CD4-positive, CD25-positive, alpha-beta regulatory T cell (primary cell): ENCODE results near the gene VSIG8. TPM values are rescaled to one million over a fixed set of nuclear protein-coding genes. Genes with fewer than 3 reads are reported as not detected.

Source experiments
- ATAC-seq, 2 donors: fragments of 150-1000 bp; cut with Tn5 transposase; one replicate each; pipeline ENCODE4 v1.10.0; 2021; ENCODE audit warnings: low read depth in 2 of 2, moderate number of reproducible peaks in 2 of 2, moderate library complexity in 1 of 2
- DNase-seq, 3 donors: peaks; one replicate each; pipeline versions ENCODE4 v3.0.0 to v3.0.0-alpha.2; 2012 to 2022; ENCODE audit warnings: mixed read lengths in 1 of 3
- H3K27ac ChIP-seq: one replicate; pipeline ENCODE4 v1.7.0; 2013; ENCODE audit warnings: mild to moderate bottlenecking, low read length; ENCODE audit not compliant: insufficient read depth, poor library complexity, severe bottlenecking
- H3K27me3 ChIP-seq: one replicate; pipeline ENCODE4 v1.7.0; 2013; ENCODE audit warnings: low read length; ENCODE audit not compliant: control insufficient read depth, insufficient read depth
- H3K36me3 ChIP-seq: one replicate; pipeline ENCODE4 v1.7.0; 2013; ENCODE audit warnings: mild to moderate bottlenecking, low read length, moderate library complexity; ENCODE audit not compliant: control insufficient read depth, insufficient read depth
- H3K4me1 ChIP-seq: 2 replicates; pipeline ENCODE4 v1.7.0; 2013; ENCODE audit warnings: mild to moderate bottlenecking, low read length; ENCODE audit not compliant: insufficient read depth, control insufficient read depth, poor library complexity, severe bottlenecking
- H3K4me3 ChIP-seq: one replicate; pipeline ENCODE4 v1.7.0; 2013; ENCODE audit warnings: low read depth, mild to moderate bottlenecking, low read length, moderate library complexity
- H3K9me3 ChIP-seq, 2 experiments: 1 replicate in 1 of 2; 2 replicates in 1 of 2; pipeline ENCODE4 v1.7.0; 2013; ENCODE audit warnings: low read length in 2 of 2, mild to moderate bottlenecking in 1 of 2, moderate library complexity in 1 of 2; ENCODE audit not compliant: control insufficient read depth in 2 of 2
- H3K27ac Mint-ChIP-seq, 3 donors: one replicate each; pipeline ENCODE4 v1.8.0; 2020 to 2022; ENCODE audit warnings: mild to moderate bottlenecking in 3 of 3, mixed read lengths in 3 of 3, moderate library complexity in 2 of 3
- H3K27me3 Mint-ChIP-seq: one replicate; pipeline ENCODE4 v1.8.0; 2022; ENCODE audit warnings: mild to moderate bottlenecking, mixed read lengths
- H3K36me3 Mint-ChIP-seq: one replicate; pipeline ENCODE4 v1.8.0; 2020; ENCODE audit warnings: mixed read lengths
- H3K4me1 Mint-ChIP-seq, 4 donors: one replicate each; pipeline ENCODE4 v1.8.0; 2020 to 2022; ENCODE audit warnings: mixed read lengths in 4 of 4, mild to moderate bottlenecking in 1 of 4
- H3K4me3 Mint-ChIP-seq, 4 donors: one replicate each; pipeline ENCODE4 v1.8.0; 2020 to 2022; ENCODE audit warnings: mild to moderate bottlenecking in 4 of 4, mixed read lengths in 4 of 4, moderate library complexity in 3 of 4
- H3K9me3 Mint-ChIP-seq, 7 donors: one replicate each; pipeline ENCODE4 v1.8.0; 2020 to 2022; ENCODE audit warnings: mixed read lengths in 7 of 7, mild to moderate bottlenecking in 3 of 7, moderate library complexity in 2 of 7
- polyA plus RNA-seq, 4 donors: library from polyadenylated mRNA; unstranded; fragments of 300-500 nt; fragmentation: Illumina TruSeq; gene quantifications; one replicate each; pipeline ENCODE4 v1.2.3, GENCODE V29; 2021
- total RNA-seq: library from RNA; stranded (reverse); gene quantifications from one replicate; pipeline ENCODE4 v1.2.3, GENCODE V29; 2022

VSIG8 gene
- total and polyA plus RNA-seq, 5 donors from 2014 or later = not detected

DNA sequence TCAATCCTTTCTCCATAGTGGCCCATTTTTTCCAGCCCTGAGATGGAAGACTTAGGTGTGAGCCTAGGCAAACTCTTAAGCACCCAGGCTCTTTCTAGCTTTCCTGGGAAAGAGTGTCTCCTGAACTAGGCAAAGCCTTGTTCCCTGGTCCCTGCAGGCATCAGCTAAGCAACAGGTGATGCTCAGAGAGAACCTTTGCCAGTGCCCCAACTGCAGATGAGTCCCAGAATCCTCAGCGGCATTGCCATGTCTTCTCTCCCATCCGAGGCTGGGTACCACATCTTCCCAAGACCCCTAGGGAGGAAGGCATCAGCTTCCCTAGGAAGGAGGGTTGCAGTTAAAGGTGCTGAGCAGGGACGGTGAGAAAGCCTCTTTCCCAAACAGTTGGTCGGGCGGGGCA lies 8.2 kb upstream of the VSIG8 start:
- DNase-seq (no peak), ATAC-seq (no peak)
- no peak overlapping the region for H3K4me3 Mint-ChIP-seq
- Histone ChIP-seq H3K4me1 (no peaks in the 10 kb centered on the region), H3K4me3 (no peak overlapping the region), H3K36me3 (no peaks in the 10 kb centered on the region), H3K27me3 (no peaks in the 10 kb centered on the region), H3K9me3 (no peaks in the 10 kb centered on the region), H3K27ac (no peak overlapping the region)
- H3K27me3 Mint-ChIP-seq = peaks cover 17% of the 10 kb centered on the region
- peaks cover 3% of the 10 kb centered on the region for H3K36me3 Mint-ChIP-seq
- H3K4me1 Mint-ChIP-seq = peaks cover 0 to 10% (median 3%) of the 10 kb centered on the region in 4 donors
- peaks cover 0 to 1% (median 0%) of the 10 kb centered on the region in 7 donors for H3K9me3 Mint-ChIP-seq
- H3K27ac Mint-ChIP-seq = peak overlapping the region in 1 of 3 donors; percentile 36

DNA sequence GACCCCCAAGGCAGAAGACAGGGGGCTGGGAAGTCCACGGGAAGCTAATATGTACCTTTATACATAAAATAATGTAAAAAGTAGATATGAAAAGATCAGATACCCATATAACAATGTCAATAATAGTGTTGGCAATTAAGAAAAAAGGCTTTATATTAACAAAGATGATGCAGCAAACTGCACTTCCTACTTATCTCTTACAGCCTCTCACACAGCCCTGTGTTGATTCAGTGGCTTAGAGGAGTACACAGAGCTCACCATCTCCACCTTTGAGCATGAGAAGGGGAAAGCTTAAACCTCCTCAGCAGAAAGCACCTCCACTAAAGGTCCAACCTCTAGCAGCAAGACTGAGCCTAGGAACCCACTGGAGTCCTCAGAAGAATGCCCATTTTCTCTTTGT lies 7.2 kb upstream of the VSIG8 start:
- Mint-ChIP-seq H3K36me3 (peaks cover 3% of the 10 kb centered on the region), H3K9me3 (no peaks in the 10 kb centered on the region), H3K4me1 (peaks cover 0 to 10% (median 3%) of the 10 kb centered on the region in 4 donors), H3K27me3 (peaks cover 17% of the 10 kb centered on the region), H3K4me3 (no peak overlapping the region), H3K27ac (peak overlapping the region in 1 of 3 donors; percentile 15)
- ATAC-seq (no peak), DNase-seq (no peak)
- Histone ChIP-seq H3K4me1 (no peaks in the 10 kb centered on the region), H3K36me3 (no peaks in the 10 kb centered on the region), H3K27me3 (no peaks in the 10 kb centered on the region), H3K27ac (no peak overlapping the region), H3K4me3 (no peak overlapping the region), H3K9me3 (no peaks in the 10 kb centered on the region)

DNA sequence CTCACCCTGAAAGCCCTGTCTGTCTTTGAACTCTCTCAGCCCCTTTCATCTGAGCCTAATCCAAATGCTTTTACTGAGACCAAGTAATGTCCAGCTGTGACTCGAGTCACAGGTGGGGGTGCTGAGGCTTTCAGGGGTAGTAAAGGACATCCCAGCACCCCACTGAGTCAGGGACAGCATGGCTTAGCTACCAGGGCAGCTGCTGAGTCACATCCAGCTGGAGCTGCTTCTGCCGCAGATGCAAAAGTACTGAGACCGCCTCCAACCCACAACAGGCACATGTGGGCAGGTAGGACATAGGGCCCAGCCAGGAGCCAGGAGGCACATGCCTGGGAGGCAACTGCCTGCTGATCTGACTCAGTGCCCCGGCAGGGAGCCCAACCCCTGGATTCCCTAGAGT lies 6.7 kb upstream of the VSIG8 start:
- DNase-seq (no peak), ATAC-seq (no peak)
- no peak overlapping the region for H3K27ac ChIP-seq
- no peaks in the 10 kb centered on the region for H3K36me3 ChIP-seq
- Mint-ChIP-seq H3K36me3 (peaks cover 3% of the 10 kb centered on the region), H3K9me3 (no peaks in the 10 kb centered on the region), H3K4me1 (peaks cover 0 to 10% (median 3%) of the 10 kb centered on the region in 4 donors), H3K4me3 (no peak overlapping the region), H3K27me3 (peaks cover 17% of the 10 kb centered on the region), H3K27ac (no peak overlapping the region)
- H3K4me3 ChIP-seq = no peak overlapping the region
- no peaks in the 10 kb centered on the region for H3K9me3 ChIP-seq
- no peaks in the 10 kb centered on the region for H3K27me3 ChIP-seq
- no peaks in the 10 kb centered on the region for H3K4me1 ChIP-seq

DNA sequence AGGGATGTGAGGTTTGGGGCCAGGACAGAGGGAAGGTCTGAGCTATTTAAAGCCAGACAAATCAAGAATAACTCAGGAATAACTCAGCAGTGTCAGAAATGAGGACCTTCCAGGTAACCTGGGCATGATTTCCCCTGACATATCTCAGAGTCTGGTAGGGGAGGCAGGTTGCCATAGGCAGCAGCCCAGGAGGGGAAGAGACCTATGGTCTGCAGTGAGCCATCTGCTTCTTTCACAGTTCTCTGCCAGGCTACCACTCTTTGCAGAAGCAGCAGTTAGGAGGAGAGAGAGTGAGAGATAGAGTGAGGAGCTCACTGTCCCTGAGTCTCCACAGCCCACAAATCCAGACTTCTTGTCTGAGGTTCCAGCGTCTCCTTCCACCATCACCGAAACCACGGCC lies 6.3 kb upstream of the VSIG8 start:
- DNase-seq = no peak
- ATAC-seq = no peak
- H3K27me3 Mint-ChIP-seq = peaks cover 17% of the 10 kb centered on the region
- no peaks in the 10 kb centered on the region for H3K9me3 ChIP-seq
- H3K36me3 Mint-ChIP-seq = peaks cover 3% of the 10 kb centered on the region
- no peaks in the 10 kb centered on the region for H3K27me3 ChIP-seq
- H3K27ac Mint-ChIP-seq = no peak overlapping the region
- no peak overlapping the region for H3K27ac ChIP-seq
- H3K4me1 Mint-ChIP-seq = peaks cover 0 to 10% (median 3%) of the 10 kb centered on the region in 4 donors
- H3K9me3 Mint-ChIP-seq = no peaks in the 10 kb centered on the region
- H3K4me1 ChIP-seq = no peaks in the 10 kb centered on the region
- no peaks in the 10 kb centered on the region for H3K36me3 ChIP-seq
- no peak overlapping the region for H3K4me3 Mint-ChIP-seq
- no peak overlapping the region for H3K4me3 ChIP-seq

DNA sequence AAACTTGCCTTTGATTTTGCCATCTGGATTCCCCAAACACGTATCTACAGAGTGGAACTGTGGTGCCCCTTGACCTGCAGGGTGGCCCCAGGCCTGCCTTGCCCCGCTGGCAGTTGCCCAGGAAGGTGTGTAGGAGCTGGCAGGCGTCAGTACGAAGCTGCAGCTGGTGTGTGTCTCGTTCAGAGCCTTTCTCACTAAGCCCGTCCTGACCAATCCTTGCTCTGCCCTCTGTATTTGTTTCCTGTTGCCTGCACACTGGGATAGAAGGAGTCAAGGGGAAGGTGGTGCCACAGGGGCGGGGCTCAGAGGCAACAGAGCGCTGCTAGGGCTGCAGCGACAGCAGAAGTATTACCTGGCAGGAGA lies 5.2 kb upstream of the VSIG8 start:
- peaks cover 0 to 10% (median 3%) of the 10 kb centered on the region in 4 donors for H3K4me1 Mint-ChIP-seq
- H3K36me3 ChIP-seq = no peaks in the 10 kb centered on the region
- ATAC-seq = no peak
- no peak overlapping the region for H3K27ac ChIP-seq
- no peak overlapping the region for H3K27ac Mint-ChIP-seq
- H3K9me3 Mint-ChIP-seq = no peaks in the 10 kb centered on the region
- H3K4me3 Mint-ChIP-seq = no peak overlapping the region
- no peak overlapping the region for H3K4me3 ChIP-seq
- no peaks in the 10 kb centered on the region for H3K4me1 ChIP-seq
- no peak for DNase-seq
- peaks cover 17% of the 10 kb centered on the region for H3K27me3 Mint-ChIP-seq
- H3K27me3 ChIP-seq = no peaks in the 10 kb centered on the region
- H3K9me3 ChIP-seq = no peaks in the 10 kb centered on the region
- H3K36me3 Mint-ChIP-seq = peaks cover 3% of the 10 kb centered on the region

GRCh38 chr1:159866905-159867663 lies 4.6 kb upstream of the VSIG8 start:
- no peak overlapping the region for H3K27ac ChIP-seq
- peaks cover 0 to 10% (median 3%) of the 10 kb centered on the region in 4 donors for H3K4me1 Mint-ChIP-seq
- DNase-seq (peak in 1 of 3 donors; percentile 15), ATAC-seq (no peak)
- H3K4me3 Mint-ChIP-seq = no peak overlapping the region
- H3K4me1 ChIP-seq = no peaks in the 10 kb centered on the region
- no peak overlapping the region for H3K27ac Mint-ChIP-seq
- no peak overlapping the region for H3K4me3 ChIP-seq
- H3K36me3 Mint-ChIP-seq = peaks cover 3% of the 10 kb centered on the region
- peaks cover 17% of the 10 kb centered on the region for H3K27me3 Mint-ChIP-seq
- H3K9me3 ChIP-seq = no peaks in the 10 kb centered on the region
- H3K36me3 ChIP-seq = no peaks in the 10 kb centered on the region
- H3K9me3 Mint-ChIP-seq = no peaks in the 10 kb centered on the region
- no peaks in the 10 kb centered on the region for H3K27me3 ChIP-seq

DNA sequence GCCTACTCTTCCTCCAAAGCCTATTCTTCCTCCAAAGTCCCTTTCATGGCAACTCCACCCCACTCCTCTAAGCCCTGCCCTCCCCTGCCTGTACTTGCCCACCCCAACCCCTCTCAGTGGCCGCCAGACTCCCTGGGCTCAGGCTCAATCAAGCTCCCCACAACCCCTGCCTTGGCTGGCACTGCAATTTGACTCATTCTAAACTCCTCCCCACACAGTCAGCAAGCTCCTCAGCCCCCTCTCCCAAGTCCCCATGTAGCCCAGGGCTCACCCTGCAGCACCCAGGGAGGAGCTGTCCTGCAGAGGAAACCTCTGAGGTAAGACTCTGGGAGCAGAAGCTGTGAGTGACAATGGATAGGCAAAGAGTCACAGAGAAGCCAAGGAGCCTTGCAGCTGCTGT lies 3.6 kb upstream of the VSIG8 start:
- no peaks in the 10 kb centered on the region for H3K9me3 ChIP-seq
- peak overlapping the region in 1 of 4 donors; percentile 17 for H3K4me3 Mint-ChIP-seq

GRCh38 chr1:159864262-159864661 lies 1.8 kb upstream of the VSIG8 start:
- Mint-ChIP-seq H3K36me3 (peaks cover 3% of the 10 kb centered on the region), H3K27me3 (no peaks in the 10 kb centered on the region), H3K27ac (no peak overlapping the region), H3K4me1 (peaks cover 0 to 10% (median 3%) of the 10 kb centered on the region in 4 donors), H3K9me3 (no peaks in the 10 kb centered on the region), H3K4me3 (no peak overlapping the region)
- no peak for ATAC-seq
- no peak for DNase-seq
- Histone ChIP-seq H3K27ac (no peak overlapping the region), H3K36me3 (no peaks in the 10 kb centered on the region), H3K9me3 (no peaks in the 10 kb centered on the region), H3K27me3 (no peaks in the 10 kb centered on the region), H3K4me1 (no peaks in the 10 kb centered on the region), H3K4me3 (no peak overlapping the region)

More for the DNA sequence above, 3.6 kb upstream of the VSIG8 start:
- H3K36me3 ChIP-seq = no peaks in the 10 kb centered on the region
- ATAC-seq = no peak
- Mint-ChIP-seq H3K36me3 (peaks cover 3% of the 10 kb centered on the region), H3K4me1 (peaks cover 0 to 10% (median 3%) of the 10 kb centered on the region in 4 donors), H3K27ac (no peak overlapping the region), H3K27me3 (peaks cover 11% of the 10 kb centered on the region), H3K9me3 (no peaks in the 10 kb centered on the region)
- no peaks in the 10 kb centered on the region for H3K27me3 ChIP-seq
- no peak for DNase-seq
- no peak overlapping the region for H3K4me3 ChIP-seq
- no peak overlapping the region for H3K27ac ChIP-seq
- H3K4me1 ChIP-seq = no peaks in the 10 kb centered on the region
